HCT116 (cell line): ENCODE data around the gene SPTLC3. TPM values are rescaled to one million over a fixed set of nuclear protein-coding genes. Genes with fewer than 3 reads are reported as not detected.

Source experiments
- ATAC-seq: fragments of 200-7000 bp; cut with Tn5 transposase; 2 replicates; pipeline ENCODE4 v1.9.1; 2020; ENCODE audit warnings: mild to moderate bottlenecking, moderate library complexity
- BruUV-seq: library from RNA; stranded (reverse); fragments of 400-500 nt; replicated peaks from 2 replicates; lab custom pipeline; 2021; lab: Mats Ljungman, UMichigan
- CTCF ChIA-PET: fragments of 300-600 bp; sonication (Branson Sonifier 250); formaldehyde crosslinking; loops from one replicate; lab custom pipeline; 2021; ENCODE audit warnings: antibody characterized with exemption; lab: Charles Lee
- POLR2A ChIA-PET: fragments of 300-600, 350-600 bp; sonication (Branson Sonifier 250); formaldehyde crosslinking; loops from one replicate; lab custom pipeline; 2021; ENCODE audit warnings: antibody characterized with exemption; lab: Charles Lee
- RAD21 ChIA-PET, 2 experiments: fragments of 300-600 bp; sonication (Branson Sonifier 250); formaldehyde crosslinking; loops; one replicate each; lab custom pipeline; 2023; ENCODE audit warnings: low total read pairs in 2 of 2; ENCODE audit not compliant: uncharacterized antibody in 2 of 2, unreplicated experiment in 2 of 2, low non-redundant PET in 1 of 2; lab: Charles Lee
- DNase-seq: peaks from one replicate; pipeline ENCODE4 v3.0.0-alpha.2; 2010; ENCODE audit warnings: low read depth, low spot score
- H2AFZ ChIP-seq: fragments of 200-600 bp; shearing (Covaris generic), sonication (generic); 2 replicates; pipeline ENCODE4 v1.6.1; 2017; ENCODE audit warnings: low read depth, mixed run types, mixed read lengths, antibody characterized with exemption, low read length; ENCODE audit not compliant: poor library complexity, severe bottlenecking
- H3K27ac ChIP-seq: 2 replicates; pipeline ENCODE4 v1.5.1; 2012; ENCODE audit warnings: low read depth, low read length
- H3K27me3 ChIP-seq: fragments of 200-600 bp; sonication (generic); 2 replicates; pipeline ENCODE4 v1.6.1; 2016; ENCODE audit warnings: mixed run types, low read length, mixed read lengths; ENCODE audit not compliant: insufficient read depth
- H3K36me3 ChIP-seq, 2 experiments: fragments of 200-500 bp in 1 of 2; fragments of 200-600 bp in 1 of 2; sonication (Bioruptor generic) in 1 of 2; sonication (generic) in 1 of 2; 2 replicates each; pipeline versions ENCODE4 v1.5.1 to v1.6.1; 2014 to 2016; ENCODE audit warnings: low read length in 2 of 2, inconsistent platforms in 1 of 2, mixed read lengths in 1 of 2, mixed run types in 1 of 2; ENCODE audit not compliant: insufficient read depth in 2 of 2, control insufficient read depth in 1 of 2
- H3K4me1 ChIP-seq, 2 experiments: fragments of 200-600 bp in 1 of 2; sonication (generic) in 1 of 2; 2 replicates each; pipeline versions ENCODE4 v1.5.1 to v1.6.1; 2012 to 2017; ENCODE audit warnings: low read length in 2 of 2, inconsistent platforms in 1 of 2, mild to moderate bottlenecking in 1 of 2, mixed read lengths in 1 of 2, mixed run types in 1 of 2, moderate library complexity in 1 of 2; ENCODE audit not compliant: insufficient read depth in 2 of 2, control insufficient read depth in 1 of 2
- H3K4me2 ChIP-seq: fragments of 200-600 bp; sonication (generic); 2 replicates; pipeline ENCODE4 v1.6.1; 2017; ENCODE audit warnings: mixed run types, low read length, mixed read lengths
- H3K4me3 ChIP-seq, 2 experiments: fragments of 200-600 bp in 1 of 2; sonication (generic) in 1 of 2; replicated peaks in 1 of 2; 2 replicates each; pipeline ENCODE4 v1.5.1; 2011 to 2016; ENCODE audit warnings: low read length in 2 of 2, control low read depth in 1 of 2, low read depth in 1 of 2, mild to moderate bottlenecking in 1 of 2, mixed read lengths in 1 of 2, mixed run types in 1 of 2
- H3K79me2 ChIP-seq: fragments of 200-600 bp; sonication (generic); 2 replicates; pipeline ENCODE4 v1.6.1; 2017; ENCODE audit warnings: mild to moderate bottlenecking, mixed run types, low read length, moderate library complexity, mixed read lengths; ENCODE audit not compliant: insufficient read depth
- H3K9ac ChIP-seq: fragments of 200-600 bp; sonication (generic); 2 replicates; pipeline ENCODE4 v1.6.1; 2016; ENCODE audit warnings: low read length, mixed read lengths
- H3K9me2 ChIP-seq: fragments of 200-600 bp; sonication (generic), shearing (Covaris generic); 2 replicates; pipeline ENCODE4 v1.6.1; 2017; ENCODE audit warnings: mixed run types, mild to moderate bottlenecking, moderate library complexity; ENCODE audit not compliant: insufficient read depth
- H3K9me3 ChIP-seq, 2 experiments: fragments of 200-500 bp in 1 of 2; fragments of 200-600 bp in 1 of 2; sonication (Bioruptor generic) in 1 of 2; sonication (generic) in 1 of 2; 2 replicates each; pipeline ENCODE4 v1.6.1; 2014 to 2017; ENCODE audit warnings: low read length in 2 of 2, mixed read lengths in 2 of 2, inconsistent platforms in 1 of 2, low read depth in 1 of 2, mild to moderate bottlenecking in 1 of 2, mixed run types in 1 of 2, moderate library complexity in 1 of 2; ENCODE audit not compliant: control insufficient read depth in 1 of 2, insufficient read depth in 1 of 2
- H4K20me1 ChIP-seq: fragments of 200-600 bp; sonication (generic), shearing (Covaris generic); 2 replicates; pipeline ENCODE4 v1.6.1; 2017; ENCODE audit warnings: mixed run types, mild to moderate bottlenecking, moderate library complexity; ENCODE audit not compliant: insufficient read depth
- CEBPB ChIP-seq: IDR thresholded peaks from 2 replicates; pipeline ENCODE4 v1.6.1; 2012; ENCODE audit warnings: low read depth
- EGR1 ChIP-seq: IDR thresholded peaks from 2 replicates; pipeline ENCODE4 v1.6.1; 2012; ENCODE audit warnings: low read depth
- ELF1 ChIP-seq: IDR thresholded peaks from 2 replicates; pipeline ENCODE4 v1.6.1; 2012; ENCODE audit warnings: low read depth, borderline replicate concordance
- EZH2 ChIP-seq: fragments of 200-600 bp; sonication (generic); IDR thresholded peaks from 2 replicates; pipeline ENCODE4 v1.6.1; 2017; ENCODE audit warnings: antibody characterized with exemption, mixed run types
- EZH2phosphoT487 ChIP-seq: fragments of 200-600 bp; IDR thresholded peaks from 2 replicates; pipeline ENCODE4 v1.6.1; 2018; ENCODE audit warnings: antibody characterized with exemption, borderline replicate concordance
- JUND ChIP-seq: IDR thresholded peaks from 2 replicates; pipeline ENCODE4 v1.6.1; 2012
- POLR2AphosphoS5 ChIP-seq: IDR thresholded peaks from 2 replicates; pipeline ENCODE4 v1.6.1; 2011; ENCODE audit warnings: mild to moderate bottlenecking, low read depth, low read length, moderate library complexity
- RAD21 ChIP-seq: IDR thresholded peaks from 2 replicates; pipeline ENCODE4 v1.6.1; 2012; ENCODE audit warnings: low read depth, mild to moderate bottlenecking
- SIN3A ChIP-seq: IDR thresholded peaks from 2 replicates; pipeline ENCODE4 v1.6.1; 2012; ENCODE audit warnings: low read depth
- SP1 ChIP-seq: IDR thresholded peaks from 2 replicates; pipeline ENCODE4 v1.6.1; 2012; ENCODE audit warnings: low read depth
- SRF ChIP-seq: IDR thresholded peaks from 2 replicates; pipeline ENCODE4 v1.6.1; 2012; ENCODE audit warnings: low read depth
- YY1 ChIP-seq: IDR thresholded peaks from 2 replicates; pipeline ENCODE4 v1.6.1; 2011; ENCODE audit warnings: low read length, low read depth, moderate library complexity, mild to moderate bottlenecking; ENCODE audit not compliant: insufficient replicate concordance; ENCODE audit errors: extremely low read depth
- ZFX ChIP-seq: fragments of 450-650 bp; IDR thresholded peaks from 2 replicates; pipeline ENCODE4 v1.6.1; 2017
- ZNF274 ChIP-seq: fragments of 200-500 bp; sonication (Bioruptor generic); IDR thresholded peaks from 2 replicates; pipeline ENCODE4 v1.6.1; 2014; ENCODE audit warnings: mild to moderate bottlenecking, low read depth, low read length, inconsistent platforms
- intact Hi-C: fragments of 100-400 bp; cut with micrococcal nuclease; formaldehyde crosslinking; loops from 2 replicates; pipeline ENCODE4 v1.10.0; 2022
- total RNA-seq: library from RNA; stranded (reverse); gene quantifications from one replicate; pipeline ENCODE4 v1.2.1, GENCODE V29; 2021; ENCODE audit not compliant: unreplicated experiment
- TF ChIP-seq, protein P1 (sequence below): IDR thresholded peaks from 2 replicates; pipeline ENCODE4 v1.6.1; 2012; ENCODE audit warnings: low read depth
- TF ChIP-seq, protein P2 (sequence below): IDR thresholded peaks from 2 replicates; pipeline ENCODE4 v1.6.1; 2012
- TF ChIP-seq, protein P3 (sequence below), 3 experiments: fragments of 200-600 bp in 1 of 3; sonication (generic) in 1 of 3; IDR thresholded peaks in 2 of 3; conservative IDR thresholded peaks in 1 of 3; 2 replicates each; pipeline ENCODE4 v1.5.1; 2012 to 2017; ENCODE audit warnings: low read depth in 2 of 3, low read length in 2 of 3, antibody characterized with exemption in 1 of 3, borderline replicate concordance in 1 of 3, control low read depth in 1 of 3, mild to moderate bottlenecking in 1 of 3, mixed read lengths in 1 of 3, mixed run types in 1 of 3, moderate library complexity in 1 of 3; ENCODE audit not compliant: insufficient read depth in 1 of 3

SPTLC3 gene
- total RNA-seq, 1 experiment from 2014 or later, result not detected

DNA sequence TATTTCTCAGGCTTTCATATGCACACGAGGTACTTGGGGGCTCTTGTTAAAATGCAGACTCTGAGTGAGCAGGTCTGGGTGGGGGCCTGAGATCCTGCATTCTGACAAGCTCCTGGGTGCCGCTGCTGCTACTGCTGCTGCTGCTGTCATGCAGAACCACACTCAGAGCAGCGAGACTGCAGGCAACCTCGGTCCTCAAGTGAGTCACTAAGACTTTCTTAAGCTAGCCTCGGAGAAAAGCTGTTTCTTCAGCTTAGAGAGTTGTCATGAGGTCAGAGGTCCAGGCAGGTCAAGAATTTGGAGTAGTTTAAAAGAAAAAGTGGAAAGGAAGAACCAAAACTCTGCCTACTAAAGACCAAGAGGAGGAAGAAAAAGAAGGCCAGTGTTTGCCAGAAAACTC, 92.9 kb downstream of the SPTLC3 start (continued):
- TF ChIP-seq, protein P1, sequence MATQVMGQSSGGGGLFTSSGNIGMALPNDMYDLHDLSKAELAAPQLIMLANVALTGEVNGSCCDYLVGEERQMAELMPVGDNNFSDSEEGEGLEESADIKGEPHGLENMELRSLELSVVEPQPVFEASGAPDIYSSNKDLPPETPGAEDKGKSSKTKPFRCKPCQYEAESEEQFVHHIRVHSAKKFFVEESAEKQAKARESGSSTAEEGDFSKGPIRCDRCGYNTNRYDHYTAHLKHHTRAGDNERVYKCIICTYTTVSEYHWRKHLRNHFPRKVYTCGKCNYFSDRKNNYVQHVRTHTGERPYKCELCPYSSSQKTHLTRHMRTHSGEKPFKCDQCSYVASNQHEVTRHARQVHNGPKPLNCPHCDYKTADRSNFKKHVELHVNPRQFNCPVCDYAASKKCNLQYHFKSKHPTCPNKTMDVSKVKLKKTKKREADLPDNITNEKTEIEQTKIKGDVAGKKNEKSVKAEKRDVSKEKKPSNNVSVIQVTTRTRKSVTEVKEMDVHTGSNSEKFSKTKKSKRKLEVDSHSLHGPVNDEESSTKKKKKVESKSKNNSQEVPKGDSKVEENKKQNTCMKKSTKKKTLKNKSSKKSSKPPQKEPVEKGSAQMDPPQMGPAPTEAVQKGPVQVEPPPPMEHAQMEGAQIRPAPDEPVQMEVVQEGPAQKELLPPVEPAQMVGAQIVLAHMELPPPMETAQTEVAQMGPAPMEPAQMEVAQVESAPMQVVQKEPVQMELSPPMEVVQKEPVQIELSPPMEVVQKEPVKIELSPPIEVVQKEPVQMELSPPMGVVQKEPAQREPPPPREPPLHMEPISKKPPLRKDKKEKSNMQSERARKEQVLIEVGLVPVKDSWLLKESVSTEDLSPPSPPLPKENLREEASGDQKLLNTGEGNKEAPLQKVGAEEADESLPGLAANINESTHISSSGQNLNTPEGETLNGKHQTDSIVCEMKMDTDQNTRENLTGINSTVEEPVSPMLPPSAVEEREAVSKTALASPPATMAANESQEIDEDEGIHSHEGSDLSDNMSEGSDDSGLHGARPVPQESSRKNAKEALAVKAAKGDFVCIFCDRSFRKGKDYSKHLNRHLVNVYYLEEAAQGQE, result no peak
- TF ChIP-seq EGR1 (no peak), EZH2phosphoT487 (no peak), CEBPB (no peak), EZH2 (no peak), ZFX (no peak)
- TF ChIP-seq, protein P2, sequence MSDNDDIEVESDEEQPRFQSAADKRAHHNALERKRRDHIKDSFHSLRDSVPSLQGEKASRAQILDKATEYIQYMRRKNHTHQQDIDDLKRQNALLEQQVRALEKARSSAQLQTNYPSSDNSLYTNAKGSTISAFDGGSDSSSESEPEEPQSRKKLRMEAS, result no peak
- TF ChIP-seq, protein P3, sequence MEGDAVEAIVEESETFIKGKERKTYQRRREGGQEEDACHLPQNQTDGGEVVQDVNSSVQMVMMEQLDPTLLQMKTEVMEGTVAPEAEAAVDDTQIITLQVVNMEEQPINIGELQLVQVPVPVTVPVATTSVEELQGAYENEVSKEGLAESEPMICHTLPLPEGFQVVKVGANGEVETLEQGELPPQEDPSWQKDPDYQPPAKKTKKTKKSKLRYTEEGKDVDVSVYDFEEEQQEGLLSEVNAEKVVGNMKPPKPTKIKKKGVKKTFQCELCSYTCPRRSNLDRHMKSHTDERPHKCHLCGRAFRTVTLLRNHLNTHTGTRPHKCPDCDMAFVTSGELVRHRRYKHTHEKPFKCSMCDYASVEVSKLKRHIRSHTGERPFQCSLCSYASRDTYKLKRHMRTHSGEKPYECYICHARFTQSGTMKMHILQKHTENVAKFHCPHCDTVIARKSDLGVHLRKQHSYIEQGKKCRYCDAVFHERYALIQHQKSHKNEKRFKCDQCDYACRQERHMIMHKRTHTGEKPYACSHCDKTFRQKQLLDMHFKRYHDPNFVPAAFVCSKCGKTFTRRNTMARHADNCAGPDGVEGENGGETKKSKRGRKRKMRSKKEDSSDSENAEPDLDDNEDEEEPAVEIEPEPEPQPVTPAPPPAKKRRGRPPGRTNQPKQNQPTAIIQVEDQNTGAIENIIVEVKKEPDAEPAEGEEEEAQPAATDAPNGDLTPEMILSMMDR (IDR thresholded peaks at IDR 0.05 in 2 of 3, conservative IDR thresholded peaks at IDR 0.05 in 1 of 3; ENCODE audit: borderline replicate concordance in 1 of 3, insufficient read depth in 1 of 3, low read depth in 2 of 3, low read length in 2 of 3), result no peak
- TF ChIP-seq, all 23 proteins: peak for 0

DNA sequence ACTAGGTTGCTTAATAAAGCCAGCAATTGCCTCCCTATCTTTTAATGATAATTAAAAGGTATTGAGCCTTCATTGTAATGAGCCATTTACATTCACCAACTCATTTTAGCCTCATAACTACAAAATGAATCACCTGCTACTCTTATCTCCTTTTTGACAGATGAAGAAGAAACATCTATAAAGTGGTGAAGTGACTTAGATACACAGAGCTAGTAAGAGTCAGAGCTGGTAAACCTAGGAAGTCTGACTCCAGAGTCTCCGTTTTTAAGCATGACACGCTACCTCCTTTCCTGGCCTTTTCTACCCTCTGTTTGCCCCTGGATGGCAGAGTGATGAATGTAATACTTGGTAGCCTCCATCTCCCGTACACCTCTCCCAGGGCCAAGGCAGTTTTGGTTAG, 93.5 kb downstream of the SPTLC3 start:
- H3K4me2 ChIP-seq, result no peak overlapping the region
- CTCF ChIA-PET, result no interaction called here
- no peaks in the 10 kb centered on the region for H4K20me1 ChIP-seq
- POLR2A ChIA-PET, result no interaction called here
- no peaks in the 10 kb centered on the region for H3K36me3 ChIP-seq
- H3K27ac ChIP-seq, result no peak overlapping the region
- no peaks in the 10 kb centered on the region for H3K4me1 ChIP-seq
- BruUV-seq, result no TSS peak
- intact Hi-C loops, result no loop called here
- ATAC-seq, result no peak
- RAD21 ChIA-PET, result no interaction called here
- no peaks in the 10 kb centered on the region for H3K27me3 ChIP-seq
- no peaks in the 10 kb centered on the region for H3K9me2 ChIP-seq
- no peaks in the 10 kb centered on the region for H3K79me2 ChIP-seq
- no peak overlapping the region for H3K9ac ChIP-seq
- no peaks in the 10 kb centered on the region for H3K9me3 ChIP-seq
- no peak overlapping the region for H2AFZ ChIP-seq
- no peak for DNase-seq
- no peak overlapping the region for H3K4me3 ChIP-seq
- TF ChIP-seq SIN3A (no peak), EZH2 (no peak), POLR2AphosphoS5 (no peak), ELF1 (no peak), CEBPB (no peak), ZFX (no peak), ZNF274 (no peak), JUND (no peak), SP1 (no peak), RAD21 (no peak), SRF (no peak), YY1 (no peak)
- TF ChIP-seq, protein P1, result no peak
